ENCODE data around the gene PREX1.
"Not testable (repeated sequence)": the region's sequence is repeated elsewhere in the genome, so short reads cannot be mapped to it uniquely, and the experiment has no call there.

PREX1 gene

GRCh38 chr20:48827855-48828733 lies at the start of gene PREX1:
PREX1 (minus strand) TSS chr20:48827999; CDS start chr20:48827860, 139 bp downstream.
- DNase-seq (ENCODE audit: low read depth): peak; percentile 70

DNA sequence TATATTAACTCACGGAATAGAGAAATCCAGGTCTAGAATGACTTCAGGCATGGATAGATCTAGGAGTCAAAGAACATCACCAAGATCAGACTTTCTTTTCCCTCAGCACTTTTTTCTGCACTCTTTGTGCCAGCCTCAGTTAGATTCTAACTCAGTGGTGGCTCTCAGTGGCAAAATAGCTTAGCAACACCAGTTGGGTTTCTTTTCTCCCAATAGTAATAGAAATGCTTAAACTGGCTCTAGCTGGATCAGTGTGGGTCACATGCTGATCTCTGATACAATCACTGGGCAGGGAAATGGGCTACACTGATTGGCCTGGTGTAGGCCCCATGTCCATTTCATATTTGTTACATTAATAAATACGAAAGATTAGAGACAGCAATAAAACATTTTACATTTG lies 49.5 kb upstream of the PREX1 start:
- DNase-seq (ENCODE audit: low read depth): peak; percentile 34

- DNase-seq (ENCODE audit: low read depth): peak; percentile 27
Observed at GRCh38 chr20:48875914-48876240, 48.1 kb upstream of the PREX1 start.

GRCh38 chr20:48875233-48875913 lies 47.6 kb upstream of the PREX1 start:
- DNase-seq (ENCODE audit: low read depth): no peak

DNA sequence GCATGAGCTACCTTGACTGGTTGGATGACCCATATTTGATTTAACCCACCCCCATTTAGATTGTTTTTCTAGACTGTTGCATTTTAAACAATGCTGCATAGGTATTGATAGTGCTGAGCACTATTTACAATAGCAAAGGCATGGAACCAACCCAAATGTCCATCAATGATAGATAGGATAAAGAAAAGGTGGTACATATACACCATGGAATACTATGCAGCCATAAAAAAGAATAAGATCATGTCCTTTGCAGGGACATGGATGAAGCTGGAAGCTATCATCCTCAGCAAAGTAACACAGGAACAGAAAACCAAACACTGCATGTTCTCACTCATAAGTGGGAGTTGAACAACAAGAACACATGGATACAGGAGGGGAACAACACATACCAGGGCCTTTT lies 41.6 kb upstream of the PREX1 start:
- not testable (repeated sequence) for DNase-seq (ENCODE audit: low read depth)

DNA sequence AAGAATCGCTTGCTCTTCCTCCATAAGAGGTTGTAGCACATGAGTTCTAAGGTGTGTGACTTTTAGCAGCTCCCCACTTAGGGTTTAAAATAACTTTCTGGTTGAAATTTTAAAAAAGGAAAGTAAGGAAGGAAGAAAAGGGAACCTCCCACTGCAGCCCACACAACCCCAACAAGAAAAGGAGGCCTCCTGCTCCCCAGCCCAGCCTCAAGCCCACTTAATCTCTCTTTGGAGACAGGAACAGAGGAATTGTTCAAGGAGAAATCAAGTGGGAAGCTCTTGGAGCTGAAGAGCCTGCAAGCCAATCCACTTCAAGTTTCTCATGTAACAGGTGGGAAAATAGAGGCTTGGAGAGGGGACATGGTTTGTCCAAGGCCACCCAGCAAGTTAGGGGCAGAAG lies 39.1 kb upstream of the PREX1 start:
- no peak for DNase-seq (ENCODE audit: low read depth)

- no peak for DNase-seq (ENCODE audit: low read depth)
Observed at GRCh38 chr20:48864738-48865318, 37.0 kb upstream of the PREX1 start.

- no peak for DNase-seq (ENCODE audit: low read depth)
Observed at GRCh38 chr20:48864254-48864653, 36.5 kb upstream of the PREX1 start.

DNA sequence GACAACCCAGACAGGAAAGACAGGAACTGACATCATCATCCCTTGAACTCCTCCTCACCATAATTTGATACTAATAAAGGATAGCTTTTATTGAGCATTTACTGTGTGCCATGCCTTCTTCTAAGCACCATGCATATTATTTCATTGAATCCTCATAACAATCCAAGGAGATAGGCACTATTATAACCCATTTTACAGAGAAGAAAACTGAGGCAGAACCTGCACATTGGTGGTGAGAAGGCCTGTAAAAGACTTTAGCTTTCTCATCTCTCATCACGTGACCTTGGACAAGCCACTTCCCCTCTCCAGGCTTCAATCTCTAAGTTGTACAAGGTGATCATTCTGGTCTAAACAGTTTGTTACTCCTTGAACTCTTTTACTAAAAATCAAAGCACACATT lies 34.5 kb upstream of the PREX1 start:
- DNase-seq (ENCODE audit: low read depth): no peak

- DNase-seq (ENCODE audit: low read depth): no peak
Observed at GRCh38 chr20:48861444-48861843, 33.6 kb upstream of the PREX1 start.

DNA sequence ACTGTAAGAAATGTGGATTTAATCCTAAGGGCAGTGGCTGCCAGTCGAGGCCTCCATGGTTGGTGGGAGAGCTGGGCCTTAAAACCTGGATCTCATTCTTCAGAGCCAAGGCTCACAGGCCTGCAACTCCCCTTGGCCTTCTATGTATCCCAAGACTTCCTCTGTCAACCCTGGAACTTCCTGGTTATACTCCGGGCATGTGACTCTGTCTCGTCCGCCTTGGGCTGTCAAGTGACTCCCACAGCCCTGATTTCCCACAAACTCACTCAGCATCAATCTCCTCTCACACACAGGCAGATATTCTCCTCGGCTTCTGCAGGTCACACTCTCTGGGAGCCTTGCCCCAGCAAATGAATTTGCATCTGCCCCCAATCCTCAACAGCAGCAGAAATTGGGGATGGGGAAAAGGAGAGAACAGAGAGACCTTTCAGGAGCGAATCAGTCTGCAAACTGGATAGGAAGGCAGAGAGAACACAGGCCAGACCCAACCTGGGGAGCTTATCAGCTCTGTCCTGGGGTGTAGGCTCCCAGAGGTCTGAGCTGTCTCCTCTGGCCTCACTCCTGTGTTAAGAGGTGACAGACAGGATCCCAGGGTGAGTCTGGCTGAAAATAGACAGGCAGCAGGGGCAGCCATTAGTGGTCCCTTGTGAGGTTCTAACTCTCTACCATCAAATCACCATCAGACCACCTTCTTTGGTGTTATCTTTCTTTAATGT lies 30.4 kb upstream of the PREX1 start:
- no peak for DNase-seq (ENCODE audit: low read depth)

- DNase-seq (ENCODE audit: low read depth): no peak
Observed at GRCh38 chr20:48856130-48856529, 28.3 kb upstream of the PREX1 start.

GRCh38 chr20:48855046-48855445 lies 27.2 kb upstream of the PREX1 start:
- DNase-seq (ENCODE audit: low read depth): no peak

DNA sequence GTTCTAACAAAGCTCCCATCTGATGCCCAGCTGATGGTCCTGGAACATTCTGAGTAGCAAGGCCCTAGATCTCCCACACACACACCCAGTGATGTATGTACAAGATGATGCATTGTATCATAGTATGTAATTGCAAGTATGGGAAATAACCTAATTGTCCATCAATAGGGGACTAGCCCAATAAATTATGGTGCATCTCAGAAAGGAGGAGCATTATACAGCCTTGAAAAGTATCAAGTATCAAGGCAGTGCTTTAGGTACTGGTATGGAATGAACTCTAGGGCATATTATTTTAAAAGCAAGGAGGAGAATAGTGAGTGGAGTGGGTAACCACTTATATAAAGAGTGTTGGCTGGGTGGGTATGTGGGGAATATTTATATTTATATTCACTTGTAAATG lies 24.8 kb upstream of the PREX1 start:
- no peak for DNase-seq (ENCODE audit: low read depth)

- DNase-seq (ENCODE audit: low read depth): no peak
Observed at GRCh38 chr20:48851579-48851978, 23.8 kb upstream of the PREX1 start.

DNA sequence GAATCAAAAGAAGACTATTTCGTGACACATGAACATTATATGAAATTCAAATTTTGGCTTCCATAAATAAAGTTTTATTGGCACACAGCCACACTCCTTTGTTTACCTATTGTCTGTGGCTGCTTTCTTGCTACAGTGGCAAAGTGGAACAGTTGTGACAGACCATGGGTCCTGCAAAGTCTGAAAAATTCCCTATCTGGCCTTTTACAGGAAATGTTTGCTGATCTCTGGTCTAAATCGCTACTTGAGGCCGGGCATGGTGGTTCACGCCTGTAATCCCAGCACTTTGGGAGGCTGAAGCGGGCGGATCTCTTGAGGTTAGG lies 23.1 kb upstream of the PREX1 start:
- no peak for DNase-seq (ENCODE audit: low read depth)

GRCh38 chr20:48850257-48850976 lies 22.6 kb upstream of the PREX1 start:
- no peak for DNase-seq (ENCODE audit: low read depth)

- DNase-seq (ENCODE audit: low read depth): no peak
Observed at GRCh38 chr20:48849779-48850178, 22.0 kb upstream of the PREX1 start.

DNA sequence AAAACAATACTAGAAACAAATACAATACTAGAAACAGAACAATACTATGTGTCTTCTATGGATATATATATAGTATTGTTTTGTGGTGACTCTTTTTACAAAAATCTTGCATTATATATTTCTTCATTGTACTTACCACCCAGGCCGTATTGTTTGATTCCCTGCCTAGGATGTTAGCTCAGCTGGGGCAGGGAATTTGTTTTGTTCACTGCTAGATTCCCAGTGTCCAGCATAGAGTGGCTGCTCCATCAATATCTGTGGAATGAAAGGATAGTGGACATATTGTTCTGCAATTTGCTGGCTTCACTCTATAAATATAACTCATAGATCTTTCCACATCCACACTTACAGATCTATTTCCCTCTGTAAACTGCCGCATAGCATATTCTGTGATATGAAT lies 21.5 kb upstream of the PREX1 start:
- no peak for DNase-seq (ENCODE audit: low read depth)

GRCh38 chr20:48847498-48848205 lies 19.9 kb upstream of the PREX1 start:
- DNase-seq (ENCODE audit: low read depth): no peak
